ENCODE data around the gene MUSTN1.

DNA sequence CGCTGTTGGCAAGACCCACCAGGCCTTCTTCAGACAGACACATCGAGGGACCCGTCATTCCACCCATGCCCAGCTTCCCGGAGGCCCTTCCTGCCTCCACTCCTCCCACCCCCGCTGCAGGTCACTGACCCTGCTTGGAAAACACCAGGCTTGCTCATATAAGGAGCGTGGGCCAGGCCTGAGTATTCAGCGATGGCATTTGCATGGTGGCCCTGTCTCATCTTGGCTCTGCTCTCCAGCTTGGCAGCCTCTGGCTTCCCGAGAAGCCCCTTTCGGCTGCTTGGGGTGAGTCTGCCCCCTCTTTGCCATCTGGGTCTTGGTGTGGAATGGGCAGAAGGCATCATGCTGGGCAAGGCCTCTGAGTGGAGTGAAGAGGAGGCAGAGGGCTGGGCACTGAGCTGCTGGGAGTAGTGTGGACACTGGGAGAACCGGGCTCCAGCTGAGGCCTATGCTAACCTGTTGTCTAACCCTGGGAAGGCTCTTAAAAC lies 40.2 kb downstream of the MUSTN1 start, which contains the start of gene ITIH3:
- TF ChIP-seq, protein P1, sequence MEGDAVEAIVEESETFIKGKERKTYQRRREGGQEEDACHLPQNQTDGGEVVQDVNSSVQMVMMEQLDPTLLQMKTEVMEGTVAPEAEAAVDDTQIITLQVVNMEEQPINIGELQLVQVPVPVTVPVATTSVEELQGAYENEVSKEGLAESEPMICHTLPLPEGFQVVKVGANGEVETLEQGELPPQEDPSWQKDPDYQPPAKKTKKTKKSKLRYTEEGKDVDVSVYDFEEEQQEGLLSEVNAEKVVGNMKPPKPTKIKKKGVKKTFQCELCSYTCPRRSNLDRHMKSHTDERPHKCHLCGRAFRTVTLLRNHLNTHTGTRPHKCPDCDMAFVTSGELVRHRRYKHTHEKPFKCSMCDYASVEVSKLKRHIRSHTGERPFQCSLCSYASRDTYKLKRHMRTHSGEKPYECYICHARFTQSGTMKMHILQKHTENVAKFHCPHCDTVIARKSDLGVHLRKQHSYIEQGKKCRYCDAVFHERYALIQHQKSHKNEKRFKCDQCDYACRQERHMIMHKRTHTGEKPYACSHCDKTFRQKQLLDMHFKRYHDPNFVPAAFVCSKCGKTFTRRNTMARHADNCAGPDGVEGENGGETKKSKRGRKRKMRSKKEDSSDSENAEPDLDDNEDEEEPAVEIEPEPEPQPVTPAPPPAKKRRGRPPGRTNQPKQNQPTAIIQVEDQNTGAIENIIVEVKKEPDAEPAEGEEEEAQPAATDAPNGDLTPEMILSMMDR (conservative IDR thresholded peaks at IDR 0.05; ENCODE audit: low read length): no peak
- TF ChIP-seq EZH2phosphoT487 (IDR thresholded peaks at IDR 0.05; ENCODE audit: borderline replicate concordance): no peak
